Raji (cell line): ENCODE measurements around the gene PAPOLA.

Experiments
- POLR2A ChIP-seq: IDR thresholded peaks from 2 replicates; pipeline ENCODE4 v1.6.1; 2011; ENCODE audit warnings: low read depth, low read length, control low read depth; ENCODE audit not compliant: insufficient read depth

Gene PAPOLA

GRCh38 chr14:96574633-96575632, 72.8 kb downstream of the PAPOLA start:
- TF ChIP-seq POLR2A, result no peak

- no peak for TF ChIP-seq POLR2A
Observed at GRCh38 chr14:96576359-96576758, 74.2 kb downstream of the PAPOLA start.

- TF ChIP-seq POLR2A, result no peak
Observed at GRCh38 chr14:96576937-96577336, 74.8 kb downstream of the PAPOLA start.

GRCh38 chr14:96578619-96579018, 76.4 kb downstream of the PAPOLA start:
- no peak for TF ChIP-seq POLR2A

- no peak for TF ChIP-seq POLR2A
Observed at GRCh38 chr14:96579358-96579757, 77.2 kb downstream of the PAPOLA start.

GRCh38 chr14:96579855-96580254, 77.7 kb downstream of the PAPOLA start:
- no peak for TF ChIP-seq POLR2A

- no peak for TF ChIP-seq POLR2A
Observed at GRCh38 chr14:96580566-96580965, 78.4 kb downstream of the PAPOLA start.

- no peak for TF ChIP-seq POLR2A
Observed at GRCh38 chr14:96581026-96581425, 78.8 kb downstream of the PAPOLA start.

- TF ChIP-seq POLR2A, result no peak
Observed at GRCh38 chr14:96581902-96582301, 79.7 kb downstream of the PAPOLA start.

GRCh38 chr14:96582411-96582961, 80.3 kb downstream of the PAPOLA start:
- TF ChIP-seq POLR2A, result no peak

- TF ChIP-seq POLR2A, result no peak
Observed at GRCh38 chr14:96582995-96583394, 80.8 kb downstream of the PAPOLA start.

GRCh38 chr14:96583569-96584041, 81.4 kb downstream of the PAPOLA start:
- no peak for TF ChIP-seq POLR2A

- no peak for TF ChIP-seq POLR2A
Observed at GRCh38 chr14:96584199-96584906, 82.2 kb downstream of the PAPOLA start.

- no peak for TF ChIP-seq POLR2A
Observed at GRCh38 chr14:96584907-96585671, 82.9 kb downstream of the PAPOLA start.

GRCh38 chr14:96585672-96586013, 83.5 kb downstream of the PAPOLA start:
- TF ChIP-seq POLR2A, result no peak
